HG02798 (cell line): ENCODE results near the gene PLBD1.

ENCODE experiments used
- ATAC-seq: cut with Tn5 transposase; IDR thresholded peaks from one replicate; pipeline ENCODE4 v1.9.1; 2021; ENCODE audit warnings: mild to moderate bottlenecking; ENCODE audit not compliant: unreplicated experiment, poor library complexity

Gene PLBD1

GRCh38 chr12:14571779-14572178 is 4.1 kb upstream of the PLBD1 start:
- ATAC-seq, result no peak

GRCh38 chr12:14570231-14570630 is 2.5 kb upstream of the PLBD1 start:
- no peak for ATAC-seq

- ATAC-seq, result no peak
Measured at GRCh38 chr12:14564336-14564959, 3.2 kb downstream of the PLBD1 start.

GRCh38 chr12:14563046-14563445 is 4.6 kb downstream of the PLBD1 start:
- ATAC-seq, result no peak

GRCh38 chr12:14562279-14562678 is 5.4 kb downstream of the PLBD1 start:
- ATAC-seq, result no peak

- no peak for ATAC-seq
Measured at GRCh38 chr12:14561677-14562238, 5.9 kb downstream of the PLBD1 start.

- ATAC-seq, result no peak
Measured at GRCh38 chr12:14560904-14561574, 6.6 kb downstream of the PLBD1 start.

GRCh38 chr12:14558473-14558959 is 9.2 kb downstream of the PLBD1 start:
- ATAC-seq, result no peak

- ATAC-seq, result no peak
Measured at GRCh38 chr12:14557966-14558365, 9.7 kb downstream of the PLBD1 start.

- ATAC-seq, result no peak
Measured at GRCh38 chr12:14554281-14555007, 13.2 kb downstream of the PLBD1 start.

- no peak for ATAC-seq
Measured at GRCh38 chr12:14548609-14549008, 19.1 kb downstream of the PLBD1 start.

GRCh38 chr12:14547571-14547970 is 20.1 kb downstream of the PLBD1 start:
- no peak for ATAC-seq

- no peak for ATAC-seq
Measured at GRCh38 chr12:14545144-14546124, 22.2 kb downstream of the PLBD1 start.

- ATAC-seq, result peak; percentile 68
Measured at GRCh38 chr12:14540801-14541462, 26.8 kb downstream of the PLBD1 start.

- no peak for ATAC-seq
Measured at GRCh38 chr12:14537088-14537487, 30.6 kb downstream of the PLBD1 start.

GRCh38 chr12:14532152-14532551 is 35.5 kb downstream of the PLBD1 start:
- ATAC-seq, result no peak

- ATAC-seq, result no peak
Measured at GRCh38 chr12:14525964-14526363, 41.7 kb downstream of the PLBD1 start.

GRCh38 chr12:14521822-14522221 is 45.9 kb downstream of the PLBD1 start:
- ATAC-seq, result no peak

- no peak for ATAC-seq
Measured at GRCh38 chr12:14514946-14515345, 52.7 kb downstream of the PLBD1 start.
